HepG2 (cell line): ENCODE measurements around the gene KRT34. TPM values are rescaled to one million over a fixed set of nuclear protein-coding genes. Genes with fewer than 3 reads are reported as not detected.

Source experiments
- ATAC-seq: fragments of 200-7000 bp; cut with Tn5 transposase; 3 replicates; pipeline ENCODE4 v1.9.1; 2020; ENCODE audit warnings: mild to moderate bottlenecking, moderate library complexity
- BruUV-seq: library from RNA; stranded (reverse); fragments of 400-500 nt; replicated peaks from 2 replicates; lab custom pipeline; 2021; lab: Mats Ljungman, UMichigan
- CTCF ChIA-PET: fragments of 300-600 bp; formaldehyde crosslinking; extraction: SDS; loops from one replicate; lab custom pipeline; 2021; ENCODE audit warnings: low total read pairs, inconsistent platforms, low intra/inter-chr PET ratio; lab: Yijun Ruan, JAX
- POLR2A ChIA-PET: fragments of 350-600 bp; sonication (Branson Sonifier 250); formaldehyde crosslinking; loops from one replicate; lab custom pipeline; 2020; ENCODE audit warnings: antibody characterized with exemption, inconsistent platforms; lab: Yijun Ruan, JAX
- DNase-seq: peaks from one replicate; pipeline ENCODE4 v3.0.0-alpha.2; 2015; ENCODE audit warnings: low spot score
- FAIRE-seq: peaks from 3 replicates; lab custom pipeline; 2011; peaks lifted over from hg19 to GRCh38; lab: Jason Lieb, UNC
- H2AFZ ChIP-seq: one replicate; pipeline ENCODE4 v1.6.1; 2011; ENCODE audit warnings: low read length, inconsistent platforms
- H3K27ac ChIP-seq: fragments of 300-600 bp; 3 replicates; pipeline ENCODE4 v1.8.0; 2011; ENCODE audit warnings: mixed run types, mild to moderate bottlenecking, mixed read lengths, low read length, inconsistent platforms; ENCODE audit not compliant: insufficient read depth; ENCODE audit errors: extremely low read length
- H3K27me3 ChIP-seq, 2 experiments: fragments of 200-600 bp in 1 of 2; 2 replicates in 1 of 2; 3 replicates in 1 of 2; pipeline versions ENCODE4 v1.6.0 to v1.8.0; 2011; ENCODE audit warnings: low read length in 2 of 2, mild to moderate bottlenecking in 2 of 2, moderate library complexity in 2 of 2, inconsistent platforms in 1 of 2; ENCODE audit not compliant: insufficient read depth in 2 of 2, control insufficient read depth in 1 of 2
- H3K36me3 ChIP-seq, 2 experiments: fragments of 200-600 bp in 1 of 2; replicated peaks in 1 of 2; 2 replicates in 1 of 2; 3 replicates in 1 of 2; pipeline versions ENCODE4 v1.5.1 to v1.8.0; 2011; ENCODE audit warnings: low read length in 2 of 2, inconsistent platforms in 1 of 2; ENCODE audit not compliant: insufficient read depth in 2 of 2, control insufficient read depth in 1 of 2
- H3K4me1 ChIP-seq: 2 replicates; pipeline ENCODE4 v1.5.1; 2012; ENCODE audit warnings: low read length, inconsistent platforms; ENCODE audit not compliant: insufficient read depth
- H3K4me2 ChIP-seq: 2 replicates; pipeline ENCODE4 v1.6.0; 2011; ENCODE audit warnings: low read depth, low read length, inconsistent platforms
- H3K4me3 ChIP-seq, 3 experiments: fragments of 200-600 bp in 1 of 3; sonication (generic), shearing (Covaris generic) in 1 of 3; replicated peaks in 1 of 3; 2 replicates each; pipeline ENCODE4 v1.5.1; 2011 to 2016; ENCODE audit warnings: low read length in 3 of 3, inconsistent platforms in 2 of 3, low read depth in 2 of 3, mild to moderate bottlenecking in 2 of 3, control low read depth in 1 of 3, mixed read lengths in 1 of 3; ENCODE audit not compliant: insufficient read depth in 1 of 3
- H3K79me2 ChIP-seq: one replicate; pipeline ENCODE4 v1.6.1; 2011; ENCODE audit warnings: low read length, inconsistent platforms; ENCODE audit not compliant: insufficient read depth
- H3K9ac ChIP-seq: 2 replicates; pipeline ENCODE4 v1.6.0; 2011; ENCODE audit warnings: mild to moderate bottlenecking, low read depth, low read length, inconsistent platforms; ENCODE audit not compliant: insufficient read depth
- H3K9me3 ChIP-seq: 2 replicates; pipeline ENCODE4 v1.5.1; 2012; ENCODE audit warnings: mild to moderate bottlenecking, low read length
- H4K20me1 ChIP-seq: 2 replicates; pipeline ENCODE4 v1.6.0; 2011; ENCODE audit warnings: inconsistent platforms, mild to moderate bottlenecking, low read length, moderate library complexity; ENCODE audit not compliant: insufficient read depth
- ATF1 ChIP-seq: IDR thresholded peaks from 2 replicates; pipeline ENCODE4 v1.6.1; 2016; ENCODE audit warnings: mild to moderate bottlenecking, control low read depth
- CBX5 ChIP-seq: sonication (generic); formaldehyde crosslinking; IDR thresholded peaks from 2 replicates; pipeline ENCODE4 v1.4.0; 2020; ENCODE audit warnings: missing genetic modification reagents, borderline replicate concordance
- MLLT10 ChIP-seq: sonication (generic); formaldehyde crosslinking; IDR thresholded peaks from 2 replicates; pipeline ENCODE4 v1.4.0; 2020; ENCODE audit warnings: missing genetic modification reagents
- SAFB2 ChIP-seq: sonication (generic); formaldehyde crosslinking; IDR thresholded peaks from 2 replicates; pipeline ENCODE4 v1.5.1; 2020; ENCODE audit warnings: missing genetic modification reagents, low read depth, mild to moderate bottlenecking, borderline replicate concordance
- SNRNP70 ChIP-seq: fragments of 200-400 bp; formaldehyde crosslinking; IDR thresholded peaks from 2 replicates; pipeline ENCODE4 v1.6.1; 2017; ENCODE audit warnings: mild to moderate bottlenecking, low read depth, low read length, moderate library complexity
- TBL1XR1 ChIP-seq: fragments of 150-350 bp; IDR thresholded peaks from 2 replicates; pipeline ENCODE4 v1.6.1; 2014; ENCODE audit warnings: borderline replicate concordance, low read length; ENCODE audit not compliant: partially characterized antibody
- ZBTB43 ChIP-seq: sonication (generic); formaldehyde crosslinking; conservative IDR thresholded peaks from 2 replicates; pipeline ENCODE4 v1.4.0; 2020; ENCODE audit warnings: missing genetic modification reagents
- ZHX1 ChIP-seq: sonication (generic); formaldehyde crosslinking; IDR thresholded peaks from 2 replicates; pipeline ENCODE4 v1.8.1; 2022; ENCODE audit warnings: low read depth, mild to moderate bottlenecking, missing genetic modification reagents
- ZNF276 ChIP-seq: sonication (generic); formaldehyde crosslinking; IDR thresholded peaks from 2 replicates; pipeline ENCODE4 v1.4.0; 2020; ENCODE audit warnings: mild to moderate bottlenecking, low read depth, missing genetic modification reagents
- ZNF354B ChIP-seq: sonication (generic); formaldehyde crosslinking; IDR thresholded peaks from 2 replicates; pipeline ENCODE4 v1.8.0; 2022; ENCODE audit warnings: mild to moderate bottlenecking, missing genetic modification reagents
- ZNF484 ChIP-seq: sonication (generic); formaldehyde crosslinking; IDR thresholded peaks from 2 replicates; pipeline ENCODE4 v1.5.1; 2020; ENCODE audit warnings: mild to moderate bottlenecking, low read depth, missing genetic modification reagents, borderline replicate concordance
- ZNF75D ChIP-seq: sonication (generic); formaldehyde crosslinking; IDR thresholded peaks from 2 replicates; pipeline ENCODE4 v1.8.1; 2023; ENCODE audit warnings: missing genetic modification reagents, mild to moderate bottlenecking, borderline replicate concordance
- ZNF800 ChIP-seq: sonication (generic); formaldehyde crosslinking; IDR thresholded peaks from 2 replicates; pipeline ENCODE4 v1.4.0; 2020; ENCODE audit warnings: missing genetic modification reagents
- in situ Hi-C: cut with HindIII; loops from 2 replicates; pipeline ENCODE4 v1.10.0; 2017; ENCODE audit warnings: low pct_unique_long_range_greater_than_20kb; ENCODE audit not compliant: extremely low pct_ligation_motif_present
- intact Hi-C: fragments of 100-400 bp; cut with micrococcal nuclease; formaldehyde crosslinking; loops from one replicate; pipeline ENCODE4 v1.10.0; 2022; ENCODE audit not compliant: unreplicated experiment
- polyA plus RNA-seq, 8 experiments: library from polyadenylated mRNA; depleted of rRNA in 3 of 8; stranded (reverse) in 7 of 8; unstranded in 1 of 8; fragments of >200 nt; fragmentation: Illumina TruSeq in 4 of 8; extraction: Trizol in 4 of 8; gene quantifications; 2 replicates each; pipeline versions ENCODE4 v1.2.1 to v1.2.3, GENCODE V29; 2011 to 2016; ENCODE audit warnings: low read depth in 4 of 8, missing spikeins in 1 of 8, mixed read lengths in 1 of 8; ENCODE audit not compliant: insufficient read depth in 1 of 8
- total RNA-seq, 5 experiments: library from RNA; depleted of rRNA; stranded (reverse); fragments of >200 nt; fragmentation: Illumina TruSeq; extraction: Trizol; gene quantifications; 2 replicates each; pipeline ENCODE4 v1.2.3, GENCODE V29; 2016; ENCODE audit warnings: low read depth in 1 of 5

KRT34 gene
- total and polyA plus RNA-seq, 2 of the 13 experiments (the other 11 are each of a cell fraction or from before 2014, with no cell fraction given), result not detected

- no peak for ATAC-seq
- intact Hi-C loops, result no loop called here
- no peak overlapping the region for H2AFZ ChIP-seq
Observed at GRCh38 chr17:41366070-41366469, 16.0 kb downstream of the KRT34 start.

More at GRCh38 chr17:41366070-41366469, 16.0 kb downstream of the KRT34 start:
- no TSS peak for BruUV-seq
- Histone ChIP-seq H3K27me3 (peaks cover 0 to 4% of the 10 kb centered on the region in 2 experiments; a peak in 1 of 5 replicates), H3K27ac (no peak overlapping the region), H3K4me1 (peaks cover 8% of the 10 kb centered on the region; the same call in 1 of the 2 replicates), H3K4me3 (no peak overlapping the region), H3K9me3 (no peaks in the 10 kb centered on the region), H3K79me2 (no peaks in the 10 kb centered on the region), H3K9ac (no peak overlapping the region), H3K4me2 (no peak overlapping the region), H3K36me3 (no peaks in the 10 kb centered on the region), H4K20me1 (no peaks in the 10 kb centered on the region)
- DNase-seq (no peak), FAIRE-seq (no peak)
- in situ Hi-C loops, result no loop called here
- ChIA-PET CTCF (no interaction called here), POLR2A (no interaction called here)
- no peak for TF ChIP-seq TBL1XR1
- no peak for TF ChIP-seq SAFB2 (CRISPR knock-in tag)
- no peak for TF ChIP-seq SNRNP70
- TF ChIP-seq ZNF800 (CRISPR knock-in tag), result no peak
- no peak for TF ChIP-seq ZNF354B
- no peak for TF ChIP-seq CBX5 (CRISPR knock-in tag)
- no peak for TF ChIP-seq ZHX1 (CRISPR knock-in tag)
- no peak for TF ChIP-seq ZNF484 (CRISPR knock-in tag)
- no peak for TF ChIP-seq ATF1 (CRISPR knock-in tag)
- TF ChIP-seq ZNF276 (CRISPR knock-in tag), result no peak
- no peak for TF ChIP-seq ZBTB43 (CRISPR knock-in tag)
- no peak for TF ChIP-seq ZNF75D (CRISPR knock-in tag)
- no peak for TF ChIP-seq MLLT10 (CRISPR knock-in tag)
